Measurements from ENCODE around the gene DDRGK1. TPM values are rescaled to one million over a fixed set of nuclear protein-coding genes. Genes with fewer than 3 reads are reported as not detected.

DDRGK1 gene
- total RNA-seq, 1 donor from 2014 or later, result 29.1 TPM

DNA sequence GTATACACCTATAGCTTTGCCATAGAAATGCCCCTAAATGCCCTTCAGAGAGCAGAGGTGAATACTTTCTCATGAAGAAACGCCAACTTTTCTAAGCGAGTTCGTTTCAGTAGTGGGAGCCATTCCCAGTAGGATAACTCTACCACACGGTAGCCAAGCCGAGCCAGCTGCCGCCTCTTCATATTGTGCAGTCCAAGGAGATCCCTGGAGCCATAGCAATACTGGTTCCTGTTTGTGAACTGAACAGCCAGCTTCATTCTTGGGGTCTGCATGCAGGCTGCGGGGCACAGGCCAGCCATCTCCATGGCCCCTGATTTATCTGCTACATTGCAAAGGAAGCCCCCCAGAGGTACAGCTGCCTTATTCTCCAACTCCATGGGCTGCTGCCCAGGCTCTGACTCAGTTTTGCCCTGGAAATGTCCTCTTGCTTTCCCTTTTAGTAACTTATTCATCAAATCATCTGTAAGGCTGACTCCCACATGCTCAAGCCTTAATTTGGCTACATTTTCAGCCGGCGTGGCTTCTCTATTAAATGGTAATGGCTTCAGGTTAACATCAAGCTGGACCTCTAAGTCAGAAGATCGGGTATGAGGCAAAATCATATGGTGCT, 57.6 kb downstream of the DDRGK1 start:
- no peak for DNase-seq (ENCODE audit: low spot score)
- intact Hi-C loops (cut with DNase I), result no loop called here

DNA sequence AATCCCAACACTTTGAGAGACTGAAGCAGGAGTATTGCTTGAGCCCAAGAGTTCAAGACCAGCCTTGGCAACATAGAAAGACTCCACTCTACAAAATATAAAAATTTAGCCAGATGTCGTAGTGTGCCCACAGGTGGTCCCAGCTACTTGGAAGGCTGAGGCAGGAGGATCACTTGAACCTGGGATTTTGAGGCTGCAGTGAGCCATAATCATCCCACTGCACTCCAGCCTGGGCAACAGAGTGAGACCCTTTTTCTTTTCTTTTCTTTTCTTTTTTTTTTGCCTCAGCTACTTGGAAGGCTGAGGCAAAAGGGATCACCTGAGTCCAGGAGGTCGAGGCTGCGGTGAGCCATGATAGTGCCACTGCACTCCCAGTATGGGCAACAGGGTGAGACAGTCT, 62.7 kb downstream of the DDRGK1 start:
- intact Hi-C loops (cut with DNase I), result no loop called here
- DNase-seq (ENCODE audit: low spot score), result no peak

Other genes starting within 250 kb of the DDRGK1 start
- gene GNRH2, start 161.1 kb downstream of the DDRGK1 start, total RNA-seq, result not detected
- gene MRPS26, start 158.6 kb downstream of the DDRGK1 start, total RNA-seq, result 43.0 TPM
- gene OXT, start 133.1 kb downstream of the DDRGK1 start, total RNA-seq, result not detected
- gene AVP, start 120.0 kb downstream of the DDRGK1 start, total RNA-seq, result not detected
- gene FASTKD5, start 44.8 kb downstream of the DDRGK1 start, total RNA-seq, result 23.2 TPM
- gene UBOX5, start 44.8 kb downstream of the DDRGK1 start, total RNA-seq, result 3.9 TPM
- gene LZTS3, start 31.1 kb downstream of the DDRGK1 start, total RNA-seq, result 6.9 TPM
- gene ITPA, start 4.8 kb upstream of the DDRGK1 start, total RNA-seq, result 24.1 TPM
- 0.35 TPM for gene SLC4A11, start 34.5 kb upstream of the DDRGK1 start, total RNA-seq
- 29.1 TPM for gene DNAAF9, start 203.0 kb upstream of the DDRGK1 start, total RNA-seq

All from cardiac septum (tissue), 1 donor.